Fibroblast of the aortic adventitia (primary cell): ENCODE results near the gene IGFL4. TPM values are rescaled to one million over a fixed set of nuclear protein-coding genes. Genes with fewer than 3 reads are reported as not detected.
"Not testable (repeated sequence)": the region's sequence is repeated elsewhere in the genome, so short reads cannot be mapped to it uniquely, and the experiment has no call there.

Experiments
- DNase-seq: peaks from one replicate; pipeline ENCODE4 v3.0.0-alpha.2; 2010; ENCODE audit warnings: low read depth
- H3K4me3 ChIP-seq: 2 replicates; pipeline ENCODE4 v1.5.1; 2011; ENCODE audit warnings: low read depth, mild to moderate bottlenecking, control low read depth, low read length, moderate library complexity
- total RNA-seq: library from RNA; depleted of rRNA; stranded (reverse); fragments of >200 nt; gene quantifications from 2 replicates; pipeline ENCODE4 v1.2.3, GENCODE V29; 2012; ENCODE audit warnings: low replicate concordance
- TF ChIP-seq, protein P1 (sequence below): IDR thresholded peaks from 2 replicates; pipeline ENCODE4 v1.5.1; 2011; ENCODE audit warnings: mild to moderate bottlenecking, low read length, control low read depth, inconsistent platforms; ENCODE audit not compliant: insufficient read depth

The IGFL4 gene
- total RNA-seq, 1 donor = 0.27 TPM

DNA sequence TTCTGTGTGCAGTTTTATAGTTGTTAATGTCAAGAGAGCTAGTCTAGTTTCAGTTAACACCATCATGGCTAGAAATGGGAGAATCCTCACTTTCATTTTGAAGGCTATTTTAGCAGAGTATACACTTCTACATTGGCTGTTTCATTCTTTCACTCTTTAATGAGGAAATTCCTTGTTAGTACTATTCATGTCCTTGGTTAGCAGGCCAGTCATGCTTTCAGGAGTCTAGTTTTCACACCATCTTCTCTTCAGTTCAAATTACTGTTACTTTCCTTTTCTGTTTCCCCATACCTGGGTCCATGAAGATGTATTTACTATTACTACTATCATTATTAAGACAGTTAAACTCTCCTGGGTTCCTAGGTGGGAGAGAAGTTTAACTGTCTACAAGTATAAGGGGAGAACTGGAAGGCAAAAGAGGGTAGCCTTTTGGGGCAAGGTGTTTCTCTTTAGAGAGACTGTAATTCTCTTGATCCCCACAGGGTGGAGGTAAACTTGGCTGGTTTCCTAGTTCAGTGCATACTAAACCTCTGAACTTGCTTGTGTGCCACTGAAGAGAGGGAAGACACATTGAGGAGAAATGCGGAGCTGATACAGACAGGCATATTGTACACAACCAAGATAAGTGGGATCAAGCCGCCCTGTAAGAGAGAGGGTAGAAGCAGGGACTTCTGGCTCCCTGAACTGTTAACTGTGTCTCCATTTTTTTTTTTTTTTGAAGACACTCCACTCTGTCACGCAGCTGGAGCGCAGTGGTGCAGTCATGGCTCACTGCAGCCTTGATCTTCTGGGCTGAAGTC, 41.3 kb upstream of the IGFL4 start:
- peak; percentile 82 for DNase-seq
- TF ChIP-seq, protein P1, sequence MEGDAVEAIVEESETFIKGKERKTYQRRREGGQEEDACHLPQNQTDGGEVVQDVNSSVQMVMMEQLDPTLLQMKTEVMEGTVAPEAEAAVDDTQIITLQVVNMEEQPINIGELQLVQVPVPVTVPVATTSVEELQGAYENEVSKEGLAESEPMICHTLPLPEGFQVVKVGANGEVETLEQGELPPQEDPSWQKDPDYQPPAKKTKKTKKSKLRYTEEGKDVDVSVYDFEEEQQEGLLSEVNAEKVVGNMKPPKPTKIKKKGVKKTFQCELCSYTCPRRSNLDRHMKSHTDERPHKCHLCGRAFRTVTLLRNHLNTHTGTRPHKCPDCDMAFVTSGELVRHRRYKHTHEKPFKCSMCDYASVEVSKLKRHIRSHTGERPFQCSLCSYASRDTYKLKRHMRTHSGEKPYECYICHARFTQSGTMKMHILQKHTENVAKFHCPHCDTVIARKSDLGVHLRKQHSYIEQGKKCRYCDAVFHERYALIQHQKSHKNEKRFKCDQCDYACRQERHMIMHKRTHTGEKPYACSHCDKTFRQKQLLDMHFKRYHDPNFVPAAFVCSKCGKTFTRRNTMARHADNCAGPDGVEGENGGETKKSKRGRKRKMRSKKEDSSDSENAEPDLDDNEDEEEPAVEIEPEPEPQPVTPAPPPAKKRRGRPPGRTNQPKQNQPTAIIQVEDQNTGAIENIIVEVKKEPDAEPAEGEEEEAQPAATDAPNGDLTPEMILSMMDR = peak; percentile 70
- H3K4me3 ChIP-seq = no peak overlapping the region

DNA sequence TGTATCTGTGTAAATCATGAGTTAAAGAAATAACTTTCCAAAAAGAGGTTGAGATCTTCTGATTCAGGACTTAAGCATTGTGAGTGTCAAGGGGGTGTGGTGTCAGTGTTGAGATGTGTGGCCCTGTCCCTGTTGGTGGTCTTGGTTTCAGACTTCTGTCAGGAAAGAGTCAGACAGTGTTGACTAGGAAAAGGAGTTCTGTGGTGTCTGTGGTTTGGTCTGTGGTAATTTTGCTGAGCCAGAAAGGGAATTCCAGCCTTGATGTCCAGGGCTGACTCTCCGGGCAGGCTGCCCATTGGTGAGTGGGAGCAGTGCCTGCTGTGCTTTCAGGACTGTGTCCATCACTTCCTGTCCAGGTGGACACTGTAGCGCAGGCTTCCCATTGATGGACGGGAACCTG, 39.8 kb upstream of the IGFL4 start:
- DNase-seq = peak; percentile 86

GRCh38 chr19:46079576-46079975, 38.8 kb upstream of the IGFL4 start:
- TF ChIP-seq, protein P1 = no peak
- DNase-seq = no peak

More for the DNA sequence above, 39.8 kb upstream of the IGFL4 start:
- TF ChIP-seq, protein P1 = no peak
- H3K4me3 ChIP-seq = no peak overlapping the region

DNA sequence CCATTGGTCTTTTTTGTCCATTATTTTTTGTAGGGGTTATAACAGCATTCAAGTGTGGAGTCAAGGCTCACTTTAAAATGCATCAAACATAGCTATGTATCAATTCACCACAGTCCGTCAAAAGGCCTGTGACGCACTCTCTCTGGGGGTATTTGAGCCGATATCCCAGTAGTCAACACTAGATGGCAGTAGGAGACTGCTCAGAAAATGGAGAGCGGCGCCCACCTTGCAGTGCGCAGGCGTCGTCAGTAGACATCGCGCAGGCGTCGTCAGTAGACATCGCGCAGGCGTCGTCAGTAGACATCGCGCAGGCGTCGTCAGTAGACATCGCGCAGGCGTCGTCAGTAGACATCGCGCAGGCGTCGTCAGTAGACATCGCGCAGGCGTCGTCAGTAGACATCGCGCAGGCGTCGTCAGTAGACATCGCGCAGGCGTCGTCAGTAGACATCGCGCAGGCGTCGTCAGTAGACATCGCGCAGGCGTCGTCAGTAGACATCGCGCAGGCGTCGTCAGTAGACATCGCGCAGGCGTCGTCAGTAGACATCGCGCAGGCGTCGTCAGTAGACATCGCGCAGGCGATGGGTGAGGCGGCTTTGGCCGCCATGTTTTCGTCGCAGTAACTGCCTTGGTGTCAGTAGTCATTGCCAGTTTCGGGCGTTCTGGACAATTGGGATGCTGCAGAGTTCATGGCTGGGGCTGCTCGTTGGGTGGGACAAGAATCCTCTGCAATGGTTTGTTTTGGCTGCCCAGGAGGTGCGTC, 38.0 kb upstream of the IGFL4 start:
- TF ChIP-seq, protein P1 = peak; percentile 64
- not testable (repeated sequence) for H3K4me3 ChIP-seq
- DNase-seq = peak; percentile 79

More at GRCh38 chr19:46079576-46079975, 38.8 kb upstream of the IGFL4 start:
- H3K4me3 ChIP-seq = no peak overlapping the region

DNA sequence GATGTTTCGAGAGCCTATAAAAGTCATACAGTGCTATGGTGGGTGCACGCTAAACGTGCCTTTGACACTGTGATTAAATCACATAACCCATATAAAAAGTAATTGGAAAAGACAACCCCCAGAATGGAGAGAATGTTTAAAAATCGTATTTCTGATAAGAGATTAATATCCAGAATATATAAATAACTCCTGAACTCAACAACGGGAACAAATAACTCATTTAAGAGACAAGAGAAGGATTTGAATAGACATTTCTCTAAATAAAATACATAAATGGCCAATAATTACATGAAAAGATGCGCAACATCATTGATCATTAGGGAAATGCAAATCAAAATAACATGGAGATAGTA, 37.0 kb upstream of the IGFL4 start:
- DNase-seq = no peak
- TF ChIP-seq, protein P1 = no peak
- H3K4me3 ChIP-seq = no peak overlapping the region

DNA sequence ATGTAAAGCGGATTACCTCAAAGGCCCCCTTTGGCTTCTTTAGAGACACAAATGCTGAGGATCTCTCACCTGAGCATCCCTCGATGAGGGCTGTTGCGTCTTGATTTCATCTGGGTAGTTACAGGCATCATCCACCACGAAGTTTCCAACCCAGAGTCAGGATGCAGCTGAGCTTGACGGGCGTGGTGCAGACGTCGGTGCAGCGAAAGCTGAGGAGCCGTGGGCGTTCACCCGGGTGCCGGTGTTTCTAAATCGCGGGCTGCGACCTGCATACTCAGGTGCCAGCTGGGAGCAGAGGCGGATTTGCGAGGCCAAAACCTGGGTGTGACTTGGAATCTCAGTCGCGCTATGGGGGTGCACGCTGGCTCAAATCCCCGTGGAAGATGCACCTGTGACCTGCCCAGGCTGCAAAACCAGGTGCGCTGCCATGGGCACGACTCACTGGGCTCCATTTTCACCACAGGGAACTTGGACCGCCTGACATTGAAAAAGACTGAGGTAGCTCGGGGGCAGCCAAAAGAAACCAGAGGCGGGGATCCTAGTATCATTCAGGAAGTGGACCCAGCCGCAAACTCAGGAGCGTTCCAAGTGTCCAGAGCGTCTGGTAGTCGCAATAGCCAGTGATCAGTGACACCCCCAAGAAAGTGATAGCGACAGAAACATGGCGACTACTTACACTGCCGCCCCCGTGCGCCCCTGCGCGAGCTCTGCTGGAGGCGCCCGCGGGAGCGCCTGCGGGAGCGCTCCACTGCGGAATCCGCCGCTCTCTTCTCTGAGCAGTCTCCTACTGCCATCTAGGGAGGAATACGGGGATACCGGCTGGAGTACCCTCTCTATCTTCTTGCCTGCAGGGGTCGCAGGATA, 36.4 kb upstream of the IGFL4 start:
- peak; percentile 89 for DNase-seq
- TF ChIP-seq, protein P1 = peak; percentile 100
- H3K4me3 ChIP-seq = peak overlapping the region; percentile 62
